Measurements from ENCODE around the gene SPATA1.

SPATA1 gene

DNA sequence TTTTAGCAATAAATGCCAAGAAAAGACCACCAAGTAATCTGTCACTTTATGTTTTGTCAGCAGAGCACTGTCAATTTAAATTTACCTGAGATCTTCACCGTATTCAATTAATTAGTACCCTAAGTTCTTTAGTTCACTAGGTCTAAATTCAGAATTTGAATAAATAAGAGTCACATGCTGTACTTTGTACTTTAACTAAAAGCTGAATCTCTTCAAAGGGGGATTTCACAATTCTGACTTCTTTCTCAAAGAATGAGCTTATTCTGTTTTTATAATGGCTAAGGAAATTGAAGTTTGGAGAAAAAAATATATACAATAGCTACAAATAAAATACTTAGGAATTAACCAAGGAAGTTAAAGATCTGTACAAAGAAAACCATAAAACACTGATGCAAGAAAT lies 2.3 kb downstream of the SPATA1 start:
- no peak for DNase-seq (ENCODE audit: low read depth in 4 of 4, low spot score in 1 of 4)

DNA sequence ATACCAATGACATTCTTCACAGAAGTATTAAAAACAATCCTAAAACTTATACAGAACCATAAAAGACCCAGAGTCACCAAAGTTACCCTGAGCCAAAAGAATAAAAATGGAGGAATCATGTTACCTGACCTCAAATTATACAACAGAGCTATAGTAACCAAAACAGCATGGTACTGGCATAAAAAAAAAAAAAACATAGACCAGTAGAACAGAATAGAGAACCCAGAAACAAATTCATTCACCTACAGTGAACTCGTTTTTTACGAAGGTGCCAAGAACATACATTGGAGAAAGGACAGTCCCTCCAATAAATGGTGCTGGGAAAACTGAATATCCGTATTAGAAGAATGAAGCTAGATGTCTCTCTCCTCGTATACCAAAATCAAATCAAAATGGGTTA lies 2.8 kb downstream of the SPATA1 start:
- no peak for DNase-seq (ENCODE audit: low read depth in 4 of 4, low spot score in 1 of 4)

DNA sequence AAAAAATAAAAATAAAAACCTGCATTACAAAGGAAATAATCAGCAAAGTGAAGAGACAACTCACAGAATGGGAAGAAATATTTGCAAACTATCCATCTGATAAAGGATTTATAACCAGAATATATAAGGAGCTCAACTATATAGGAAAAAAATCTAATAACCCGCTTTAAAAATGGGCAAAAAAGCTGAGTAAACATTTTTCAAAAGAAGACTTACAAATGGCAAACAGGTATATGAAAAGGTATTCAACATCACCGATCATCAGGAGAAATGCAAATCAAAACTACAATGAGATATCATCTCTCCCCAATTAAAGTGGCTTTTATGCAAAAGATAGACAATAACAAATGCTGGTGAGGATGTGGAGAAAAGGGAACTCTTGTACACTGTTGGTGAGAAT lies 4.0 kb downstream of the SPATA1 start:
- no peak for DNase-seq (ENCODE audit: low read depth in 4 of 4, low spot score in 1 of 4)

DNA sequence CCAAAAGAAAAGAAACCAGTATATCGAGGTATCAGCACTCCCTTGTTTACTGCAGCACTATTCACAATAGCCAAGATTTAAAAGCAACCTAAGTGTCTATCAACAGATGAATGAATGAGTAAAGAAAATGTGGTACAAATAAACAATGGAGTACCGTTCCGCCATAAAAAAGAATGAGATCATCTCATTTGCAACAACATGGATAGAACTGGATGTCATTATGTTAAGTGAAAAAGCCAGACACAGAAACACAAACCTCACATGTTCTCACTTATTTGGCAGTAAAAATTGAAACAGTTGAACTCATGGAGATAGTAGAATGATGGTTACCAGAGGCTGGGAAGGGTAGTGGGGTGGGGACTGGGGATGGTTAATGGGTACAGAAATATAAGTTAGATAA lies 4.5 kb downstream of the SPATA1 start:
- DNase-seq (ENCODE audit: low read depth in 4 of 4, low spot score in 1 of 4) = no peak

DNA sequence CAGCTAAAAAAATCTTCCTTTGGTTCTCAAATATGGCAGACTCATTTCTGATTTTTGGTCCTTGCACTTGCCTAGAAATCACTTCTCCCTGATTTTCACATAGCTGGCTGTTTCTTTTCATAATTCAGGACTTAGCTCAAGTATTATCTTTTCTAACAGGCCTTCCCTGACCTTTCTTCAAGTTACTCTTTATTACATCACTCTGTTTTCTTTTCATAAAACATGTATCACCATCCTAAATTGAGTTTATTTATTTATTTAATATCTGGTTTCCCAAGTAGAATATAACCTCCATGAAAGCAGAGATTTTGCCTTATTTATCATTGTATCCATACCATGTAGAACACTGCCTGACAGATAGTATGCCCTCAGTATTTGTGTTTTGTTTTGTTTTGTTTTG lies 18.4 kb downstream of the SPATA1 start:
- no peak for DNase-seq (ENCODE audit: low read depth in 4 of 4, low spot score in 1 of 4)

DNA sequence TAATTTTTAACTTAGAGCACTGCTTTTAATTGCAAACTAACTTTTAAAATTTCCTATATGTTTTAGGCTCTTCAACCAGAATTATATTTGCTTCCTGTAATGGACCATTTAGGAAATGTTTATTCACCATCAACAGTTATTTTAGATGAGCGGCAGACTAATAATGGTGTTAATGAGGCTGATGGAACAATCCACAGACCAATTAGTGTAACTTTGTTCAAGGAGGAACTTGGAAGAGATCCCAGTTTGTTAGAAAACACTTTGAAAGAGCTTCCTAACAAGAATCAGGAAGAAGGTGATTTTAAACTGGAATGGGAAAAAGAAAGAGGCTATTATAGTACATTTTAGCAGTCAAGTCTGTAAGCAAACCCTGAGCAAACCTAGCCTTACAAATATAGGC lies 19.6 kb downstream of the SPATA1 start:
- no peak for DNase-seq (ENCODE audit: low read depth in 4 of 4, low spot score in 1 of 4)

DNA sequence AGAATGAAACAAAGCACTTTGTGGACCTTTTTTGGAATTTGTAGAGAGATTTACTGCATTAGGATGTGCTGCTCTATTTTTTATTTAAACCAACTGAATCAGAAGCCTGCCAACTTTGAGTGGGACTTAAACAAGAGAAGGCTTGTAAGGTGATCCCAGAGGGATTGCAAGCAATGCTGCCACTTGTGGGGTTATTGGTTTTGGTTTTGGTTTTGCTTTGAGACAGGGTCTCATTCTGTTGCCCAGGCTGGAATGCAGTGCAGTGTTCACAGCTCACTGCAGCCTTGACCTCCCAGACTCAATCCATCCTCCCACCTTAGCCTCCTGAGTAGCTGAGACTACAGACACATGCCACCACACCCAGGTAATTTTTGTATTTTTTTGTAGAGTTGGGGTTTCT lies 32.4 kb downstream of the SPATA1 start:
- DNase-seq (ENCODE audit: low read depth in 4 of 4, low spot score in 1 of 4) = no peak

DNA sequence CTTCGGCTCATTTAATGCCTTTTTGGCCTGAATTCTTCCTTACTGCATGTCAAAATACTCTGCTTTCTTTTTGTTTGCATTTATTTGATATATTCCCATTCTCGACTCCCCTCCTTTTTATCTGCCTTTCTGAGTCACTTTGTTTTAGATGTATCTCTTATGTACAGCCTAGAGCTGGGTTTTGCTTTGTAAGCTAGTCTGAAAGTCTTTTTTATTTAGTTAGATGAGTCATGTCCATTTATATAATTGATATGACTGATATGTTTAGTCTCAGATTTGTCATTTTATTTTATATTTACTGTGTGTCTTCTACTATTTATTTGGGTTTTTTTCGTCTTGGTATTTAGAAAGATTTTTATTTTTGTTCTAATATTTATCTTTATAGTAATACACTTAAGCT lies 33.8 kb downstream of the SPATA1 start:
- DNase-seq (ENCODE audit: low read depth in 4 of 4, low spot score in 1 of 4) = no peak

DNA sequence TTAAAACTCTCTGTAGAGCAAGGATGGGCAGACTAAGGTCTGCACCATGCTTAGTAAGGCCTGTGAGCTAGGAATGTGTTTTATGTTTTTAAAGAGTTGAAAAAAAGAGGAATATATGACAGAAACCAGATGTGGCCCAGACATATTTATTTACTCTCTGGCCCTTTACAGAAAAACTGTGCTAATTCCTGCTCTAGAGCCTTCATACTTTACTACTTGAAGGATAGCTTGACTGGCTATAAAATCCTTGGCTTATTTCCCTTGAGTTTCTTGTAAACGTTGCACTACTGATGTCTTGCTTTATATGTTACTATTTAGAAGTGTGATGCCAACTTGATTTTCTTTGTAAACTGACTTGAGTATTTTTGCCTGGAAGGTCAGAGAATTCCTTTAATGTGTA lies 34.6 kb downstream of the SPATA1 start:
- DNase-seq (ENCODE audit: low read depth in 4 of 4, low spot score in 1 of 4) = no peak

DNA sequence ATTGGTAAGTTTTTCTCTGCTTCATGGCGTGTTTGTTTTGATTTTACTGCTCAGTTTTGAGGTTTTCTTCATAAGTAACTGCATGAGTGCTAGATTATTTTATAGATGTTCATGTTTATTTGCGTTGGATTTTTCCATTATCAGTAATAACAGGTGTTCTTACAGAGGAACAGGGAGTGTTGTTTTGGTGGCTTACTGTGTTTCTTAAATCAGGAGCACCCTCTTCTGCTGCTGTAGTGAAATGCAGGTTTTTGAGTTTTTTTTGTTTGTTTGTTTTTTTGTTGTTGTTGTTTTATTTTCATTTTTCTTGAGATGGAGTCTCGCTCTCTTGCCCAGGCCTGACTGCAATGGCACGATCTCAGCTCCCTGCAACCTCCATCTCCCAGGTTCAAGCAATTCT lies 35.5 kb downstream of the SPATA1 start:
- DNase-seq (ENCODE audit: low read depth in 4 of 4, low spot score in 1 of 4) = no peak

DNA sequence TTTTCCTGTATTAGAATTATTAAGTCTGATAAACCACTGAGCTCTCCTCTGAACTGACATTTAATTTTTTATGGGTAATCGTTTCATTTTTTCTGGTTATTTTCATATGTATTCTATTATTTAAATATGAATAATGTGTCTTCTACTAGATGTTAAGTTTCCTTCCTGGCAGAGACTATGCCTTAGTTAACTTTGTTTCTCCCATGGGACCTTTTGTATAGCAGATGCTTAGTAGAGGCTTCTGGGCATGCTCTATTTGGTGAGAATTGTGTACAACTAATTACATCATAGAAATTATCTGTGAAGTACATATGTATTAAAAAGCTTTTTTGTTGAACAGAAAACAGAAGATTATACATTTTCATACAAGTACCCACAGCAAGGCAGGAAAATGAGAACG lies 44.6 kb downstream of the SPATA1 start:
- DNase-seq (ENCODE audit: low read depth in 4 of 4, low spot score in 1 of 4) = no peak

DNA sequence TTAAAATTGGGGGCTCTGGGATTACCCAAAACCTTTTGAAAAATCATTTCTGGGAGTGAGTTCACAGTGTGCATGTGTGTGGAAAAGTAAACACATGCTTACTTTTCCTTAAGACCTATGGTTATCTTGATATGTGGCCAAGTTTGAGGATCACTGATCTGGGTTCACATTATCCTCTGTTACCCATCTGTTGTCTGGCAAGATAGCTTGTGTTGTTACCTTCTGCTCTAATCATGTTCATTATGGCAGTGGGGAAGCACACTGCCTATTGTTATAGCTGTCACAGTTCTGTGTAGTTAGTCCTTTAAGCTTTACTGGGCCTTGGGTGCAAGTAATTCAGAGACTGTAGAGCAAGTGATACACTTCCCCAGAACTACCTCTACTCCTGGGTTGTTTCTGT lies 63.0 kb downstream of the SPATA1 start:
- no peak for DNase-seq (ENCODE audit: low read depth in 4 of 4, low spot score in 1 of 4)

DNA sequence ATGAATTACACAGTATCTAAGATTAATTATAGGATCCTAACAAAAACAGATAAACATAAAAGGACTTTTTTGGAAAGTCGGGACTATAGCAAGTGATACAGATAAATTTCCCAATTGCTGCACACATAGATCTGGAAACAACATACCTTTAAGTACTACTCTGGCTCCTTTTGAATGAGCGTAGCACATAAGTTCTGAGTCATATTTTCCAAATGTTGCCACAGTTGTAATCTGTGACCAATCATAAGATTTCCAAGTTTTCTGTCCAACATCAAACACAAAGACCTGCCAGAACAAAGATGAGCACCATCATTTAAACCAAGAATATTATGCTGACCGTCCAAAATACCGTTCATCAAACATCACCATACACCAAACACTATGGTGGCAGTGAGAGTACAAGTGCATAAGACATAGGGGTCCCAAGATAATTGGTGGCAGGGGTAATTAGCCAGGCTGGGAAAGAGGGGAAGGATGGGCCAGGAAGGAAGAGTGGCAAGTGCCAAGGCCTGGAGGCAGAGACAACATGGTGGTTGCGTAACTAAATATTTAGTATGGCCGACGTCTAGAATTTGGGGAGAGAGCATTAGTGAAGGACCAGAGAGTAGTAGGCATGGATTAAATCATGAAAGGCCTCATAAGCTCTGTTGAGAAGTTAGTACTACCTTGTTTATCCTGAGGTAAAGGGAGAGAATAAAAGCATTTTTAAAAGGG lies 64.4 kb downstream of the SPATA1 start:
- no peak for DNase-seq (ENCODE audit: low read depth in 4 of 4, low spot score in 1 of 4)

DNA sequence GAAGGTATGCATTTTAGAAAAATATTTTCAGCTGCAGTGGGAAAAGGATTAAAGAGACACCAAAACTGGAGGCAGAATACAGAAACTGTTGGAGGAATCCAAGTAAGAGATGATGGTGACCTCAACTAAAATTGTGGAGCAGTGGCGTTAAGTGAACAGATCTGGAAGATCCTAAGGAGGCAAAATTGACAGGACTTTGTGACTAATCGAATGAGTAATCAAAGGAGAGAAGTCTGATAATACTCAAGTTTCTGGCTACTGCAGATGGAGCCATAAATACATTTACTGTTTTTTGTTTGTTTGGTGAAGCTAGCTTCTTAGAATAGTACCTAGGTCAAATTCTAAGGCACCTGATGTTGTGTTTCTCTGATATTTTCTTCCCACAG lies 65.0 kb downstream of the SPATA1 start:
- DNase-seq (ENCODE audit: low read depth in 4 of 4, low spot score in 1 of 4) = no peak

DNA sequence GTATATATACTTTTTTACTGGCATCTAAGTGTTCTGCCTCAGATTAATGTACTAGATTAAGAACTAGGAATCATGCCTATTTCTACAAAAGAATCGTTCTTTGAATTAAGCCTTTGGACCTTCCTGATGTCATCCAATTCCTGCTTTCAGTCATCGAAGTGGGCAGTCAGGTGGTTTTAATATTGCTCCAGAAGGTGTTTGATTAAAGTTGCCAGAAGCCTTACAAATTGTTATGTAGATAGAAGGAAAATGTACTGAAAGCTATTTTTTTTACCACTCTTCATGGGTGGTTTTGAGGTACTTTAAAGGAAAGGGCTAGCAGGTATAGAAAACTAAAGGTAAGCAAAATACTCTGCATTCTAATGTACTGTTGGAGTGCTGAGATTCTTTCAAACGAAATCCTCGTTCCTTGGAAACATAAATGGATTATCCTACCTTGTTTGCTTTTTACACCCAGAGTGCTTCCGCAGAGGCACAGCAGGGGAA lies 67.3 kb downstream of the SPATA1 start:
- no peak for DNase-seq (ENCODE audit: low read depth in 4 of 4, low spot score in 1 of 4)

DNA sequence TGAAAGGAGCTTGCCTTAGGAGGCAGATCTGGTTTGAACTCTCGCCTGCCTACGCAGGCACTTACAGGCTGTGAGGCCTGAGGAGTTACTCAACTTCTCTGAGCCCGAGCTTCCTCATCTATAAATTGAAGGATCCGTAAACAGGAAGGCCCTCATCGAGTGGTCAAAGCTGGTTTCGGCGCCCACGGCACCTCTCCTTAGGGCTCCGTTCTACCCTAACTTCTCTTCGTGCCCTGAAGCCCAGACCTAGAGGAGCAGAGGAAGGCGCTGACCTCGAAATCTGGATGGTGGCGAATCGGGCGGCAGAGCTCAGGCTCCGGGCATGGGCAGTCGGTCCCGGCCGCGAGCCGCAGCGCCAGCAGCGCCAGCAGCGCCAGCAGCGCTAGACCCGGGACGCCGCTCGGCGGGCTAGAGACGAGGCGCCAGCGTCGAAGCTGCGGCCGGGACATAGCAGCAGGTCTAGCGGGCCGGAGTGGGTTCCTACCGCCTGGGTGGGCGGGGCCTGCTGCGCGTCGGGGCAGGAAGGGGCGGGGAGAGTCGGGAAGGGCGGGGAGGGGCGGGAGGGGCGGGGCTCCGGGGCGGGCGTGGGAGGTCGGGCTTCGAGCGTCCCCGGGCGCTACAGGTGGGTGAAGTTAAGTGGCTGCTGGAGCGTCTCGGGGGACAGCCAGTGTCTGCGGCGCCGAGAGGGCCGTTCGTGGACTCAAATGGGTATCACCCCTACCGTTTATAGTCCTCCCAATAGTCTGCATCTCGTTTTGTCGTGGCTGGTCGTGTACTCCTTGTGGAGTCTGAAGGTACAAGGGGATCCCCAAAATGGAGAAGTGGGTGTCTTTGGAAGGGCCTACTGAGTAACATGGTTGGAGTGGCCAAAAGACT lies 68.0 kb downstream of the SPATA1 start, which contains the start of gene CTBS:
CTBS (minus strand) TSS at position 474 of the 876 bp plus-strand sequence; CDS start at position 449, 25 bp downstream.
- peak; percentile 58 to 80 (median 77) for DNase-seq (ENCODE audit: low read depth in 4 of 4, low spot score in 1 of 4)

DNA sequence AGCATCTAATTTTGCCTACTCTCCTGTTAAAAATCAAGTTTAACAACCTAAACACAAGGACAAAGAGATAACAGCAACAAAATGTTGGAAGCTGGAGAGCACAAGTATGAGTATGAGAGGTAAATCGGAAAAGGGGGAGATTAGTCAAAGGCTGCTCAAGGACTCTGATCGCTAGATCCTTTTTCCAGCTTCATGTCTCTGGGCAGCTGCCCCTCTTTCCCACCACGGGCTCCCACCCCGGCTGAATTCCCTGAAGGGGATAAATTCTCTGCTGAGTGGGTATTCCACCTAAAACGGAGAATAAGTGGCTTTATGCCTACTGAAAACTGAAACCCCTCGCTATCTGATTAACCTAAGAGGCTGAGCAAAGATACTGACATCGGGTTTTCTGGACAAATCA lies 68.8 kb downstream of the SPATA1 start:
- DNase-seq (ENCODE audit: low read depth in 4 of 4, low spot score in 1 of 4) = no peak

DNA sequence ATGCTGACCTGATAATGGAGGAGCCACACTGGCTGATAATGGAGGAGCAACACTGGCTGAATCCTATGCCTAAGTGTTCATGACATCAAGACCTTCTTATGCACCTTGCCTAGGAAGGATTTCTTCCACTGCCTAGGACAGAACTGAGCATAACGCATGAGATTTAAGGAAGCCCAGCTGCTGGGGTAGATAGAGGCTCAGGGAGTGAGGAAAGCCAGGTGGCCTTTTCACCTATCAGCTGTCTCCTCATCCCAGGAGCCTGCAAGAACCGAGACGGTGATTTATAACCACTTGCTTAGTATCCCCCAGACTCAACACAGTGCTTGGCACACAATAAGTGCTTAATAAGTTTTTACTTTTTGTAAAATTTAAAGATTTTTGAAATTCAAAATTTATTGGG lies 75.5 kb downstream of the SPATA1 start:
- DNase-seq (ENCODE audit: low read depth in 4 of 4, low spot score in 1 of 4) = no peak

DNA sequence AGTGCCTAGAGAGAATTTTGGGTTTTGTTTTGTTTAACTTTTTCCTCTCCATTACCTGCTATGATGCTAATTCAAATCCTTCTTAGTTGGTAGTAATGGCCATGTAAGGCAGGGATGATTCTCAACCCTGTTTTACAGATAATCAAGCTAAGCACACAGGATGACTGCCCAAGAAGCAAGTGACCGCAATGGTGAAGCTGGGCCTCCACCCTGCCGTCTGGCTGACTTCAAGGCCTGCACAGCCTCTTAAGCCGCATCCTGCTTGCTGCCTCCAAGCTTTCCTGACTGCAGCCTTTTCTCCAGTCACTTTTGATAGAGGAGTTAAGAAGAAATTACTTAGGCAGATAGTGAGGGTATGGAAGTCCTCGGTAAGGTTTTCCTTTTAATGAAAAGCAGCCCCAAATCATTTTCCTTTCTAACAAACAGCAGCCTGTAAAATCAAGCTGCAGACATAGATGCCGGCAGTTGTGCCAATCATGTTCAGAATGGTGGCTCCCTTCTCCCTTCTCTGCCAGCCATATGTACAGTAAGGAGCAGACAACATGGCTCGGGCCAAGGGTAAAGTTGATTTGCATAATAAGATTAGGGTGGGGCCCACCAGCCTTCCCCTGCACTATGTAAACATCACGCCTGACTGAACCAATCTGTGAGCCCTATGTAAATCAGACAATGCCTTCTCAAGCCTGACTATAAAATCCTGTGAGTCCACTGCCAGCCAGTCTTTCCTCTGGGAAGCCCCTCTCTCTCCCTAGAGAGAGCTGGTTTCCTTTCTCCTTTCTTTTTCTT lies 76.8 kb downstream of the SPATA1 start:
- DNase-seq (ENCODE audit: low read depth in 4 of 4, low spot score in 1 of 4) = no peak

DNA sequence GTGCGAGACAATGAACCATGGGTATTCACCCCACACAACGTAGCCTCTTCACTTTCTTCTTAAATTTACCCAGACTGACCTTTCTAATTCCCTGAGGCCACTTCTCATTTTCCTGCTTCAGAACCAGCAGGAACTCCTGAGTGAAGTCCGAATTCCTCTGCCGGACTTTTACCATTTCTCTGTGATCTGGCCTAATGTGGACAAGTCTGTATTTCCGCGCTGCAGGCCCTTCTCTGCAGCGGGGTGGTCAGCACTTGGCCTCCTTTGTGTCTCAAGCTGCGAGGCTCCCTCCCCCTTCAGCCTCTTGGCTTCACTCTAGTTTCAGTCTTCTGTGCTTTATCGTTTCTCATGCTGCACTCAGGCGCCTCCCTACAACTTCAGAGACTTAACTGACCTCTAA lies 77.5 kb downstream of the SPATA1 start:
- no peak for DNase-seq (ENCODE audit: low read depth in 4 of 4, low spot score in 1 of 4)

DNA sequence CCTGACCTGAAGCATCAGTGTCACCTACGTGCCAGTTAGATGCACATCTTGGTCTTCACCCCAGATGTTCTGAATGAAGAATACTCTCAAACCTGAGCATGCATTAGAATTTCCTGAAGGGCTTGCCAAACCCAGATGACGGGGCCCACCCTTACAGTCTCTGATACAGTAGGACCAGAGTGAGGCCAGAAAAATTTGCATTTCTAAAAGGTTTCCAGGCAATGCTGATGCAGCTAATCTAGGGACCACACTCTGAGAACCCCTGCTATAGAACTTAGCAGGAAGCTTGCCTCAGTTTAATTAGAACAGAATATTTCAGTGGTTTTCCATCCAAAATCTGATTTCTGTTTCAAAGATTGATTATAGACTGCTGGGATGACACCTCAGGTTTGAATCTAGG lies 77.9 kb downstream of the SPATA1 start:
- no peak for DNase-seq (ENCODE audit: low read depth in 4 of 4, low spot score in 1 of 4)

DNA sequence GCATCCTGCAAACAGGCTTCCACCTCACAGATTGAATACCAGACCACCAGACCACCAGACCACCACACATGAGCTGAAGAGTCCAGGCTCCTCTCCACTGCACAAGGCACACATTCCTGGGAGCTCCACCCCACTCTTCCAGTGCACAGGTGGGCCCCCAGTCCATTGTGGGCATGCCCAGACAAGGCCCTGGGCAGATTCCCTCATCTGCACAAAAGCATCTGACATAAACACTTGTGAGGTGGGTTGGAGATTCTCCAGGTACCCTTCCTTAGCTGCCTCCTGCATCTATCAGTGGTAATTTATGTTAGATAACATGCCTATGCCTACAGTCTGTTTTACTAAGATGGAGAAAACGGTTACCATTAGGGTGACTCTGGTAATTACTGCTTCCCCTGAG lies 79.6 kb downstream of the SPATA1 start:
- no peak for DNase-seq (ENCODE audit: low read depth in 4 of 4, low spot score in 1 of 4)
